Airway epithelial cell (primary cell): ENCODE measurements around the gene CIBAR2. TPM values are rescaled to one million over a fixed set of nuclear protein-coding genes. Genes with fewer than 3 reads are reported as not detected.

Experiments
- total RNA-seq: library from RNA; depleted of rRNA; stranded (reverse); fragments of >200 nt; gene quantifications from 2 replicates; pipeline ENCODE4 v1.2.3, GENCODE V29; 2015

Gene CIBAR2
- not detected in 2 replicates for total RNA-seq

GRCh38 chr16:85112364-85112763 lies at the start of gene CIBAR2:
TSS of gene CIBAR2 (minus strand) at chr16:85112472. CDS start at chr16:85112352, 120 bp downstream.

Other genes with a start within 250 kb of the CIBAR2 start
- 42.7 and 48.8 TPM in 2 replicates for gene ZDHHC7, start 100.9 kb downstream of the CIBAR2 start, total RNA-seq
- gene KIAA0513, start 84.7 kb downstream of the CIBAR2 start, total RNA-seq: 8.0 and 9.0 TPM in 2 replicates